ENCODE data around the gene LRGUK.
"Not testable (repeated sequence)": the region's sequence is repeated elsewhere in the genome, so short reads cannot be mapped to it uniquely, and the experiment has no call there.

The LRGUK gene

DNA sequence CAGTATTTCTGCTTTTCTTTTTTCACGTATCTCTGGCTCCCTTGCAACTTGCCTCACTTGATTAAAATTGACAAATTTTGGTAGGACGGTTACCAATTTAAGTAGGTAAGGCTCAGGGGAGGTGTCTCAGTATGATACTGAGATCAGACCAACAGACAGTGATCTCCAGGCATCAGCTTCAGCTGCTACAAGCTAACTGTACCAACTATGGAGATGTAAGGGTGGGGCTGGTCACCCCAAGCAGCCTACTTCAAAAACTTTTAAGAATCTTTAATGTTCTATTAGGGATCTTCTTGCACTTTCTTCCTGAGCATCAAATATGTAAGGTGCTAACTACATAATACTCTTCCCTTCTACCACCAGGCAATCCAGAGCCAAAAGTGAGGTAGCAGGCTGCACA, 162.7 kb downstream of the LRGUK start:
- DNase-seq = no peak
- peaks cover 8% of the 10 kb centered on the region for H3K36me3 ChIP-seq (ENCODE audit: control insufficient read depth, insufficient read depth, low read length)
- no peaks in the 10 kb centered on the region for H3K9me3 ChIP-seq (ENCODE audit: control insufficient read depth, low read length)
- H3K27me3 ChIP-seq (replicated peaks; ENCODE audit: control insufficient read depth, insufficient read depth, low read length, poor library complexity, severe bottlenecking) = no peaks in the 10 kb centered on the region
- H3K4me1 ChIP-seq (ENCODE audit: control insufficient read depth, insufficient read depth, low read length, poor library complexity, severe bottlenecking) = no peaks in the 10 kb centered on the region
- no peak overlapping the region for H3K27ac ChIP-seq (ENCODE audit: insufficient read depth, low read length, poor library complexity, severe bottlenecking)
- H3K4me3 ChIP-seq (ENCODE audit: insufficient read depth, low read depth, low read length, poor library complexity, severe bottlenecking) = no peak overlapping the region

- no peaks in the 10 kb centered on the region for H3K27me3 ChIP-seq (replicated peaks; ENCODE audit: control insufficient read depth, insufficient read depth, low read length, poor library complexity, severe bottlenecking)
- DNase-seq = no peak
- no peaks in the 10 kb centered on the region for H3K9me3 ChIP-seq (ENCODE audit: control insufficient read depth, low read length)
- H3K4me1 ChIP-seq (ENCODE audit: control insufficient read depth, insufficient read depth, low read length, poor library complexity, severe bottlenecking) = no peaks in the 10 kb centered on the region
- peaks cover 12% of the 10 kb centered on the region for H3K36me3 ChIP-seq (ENCODE audit: control insufficient read depth, insufficient read depth, low read length)
- H3K27ac ChIP-seq (ENCODE audit: insufficient read depth, low read length, poor library complexity, severe bottlenecking) = no peak overlapping the region
- no peak overlapping the region for H3K4me3 ChIP-seq (ENCODE audit: insufficient read depth, low read depth, low read length, poor library complexity, severe bottlenecking)
Observed at GRCh38 chr7:134290286-134290685, 163.1 kb downstream of the LRGUK start.

DNA sequence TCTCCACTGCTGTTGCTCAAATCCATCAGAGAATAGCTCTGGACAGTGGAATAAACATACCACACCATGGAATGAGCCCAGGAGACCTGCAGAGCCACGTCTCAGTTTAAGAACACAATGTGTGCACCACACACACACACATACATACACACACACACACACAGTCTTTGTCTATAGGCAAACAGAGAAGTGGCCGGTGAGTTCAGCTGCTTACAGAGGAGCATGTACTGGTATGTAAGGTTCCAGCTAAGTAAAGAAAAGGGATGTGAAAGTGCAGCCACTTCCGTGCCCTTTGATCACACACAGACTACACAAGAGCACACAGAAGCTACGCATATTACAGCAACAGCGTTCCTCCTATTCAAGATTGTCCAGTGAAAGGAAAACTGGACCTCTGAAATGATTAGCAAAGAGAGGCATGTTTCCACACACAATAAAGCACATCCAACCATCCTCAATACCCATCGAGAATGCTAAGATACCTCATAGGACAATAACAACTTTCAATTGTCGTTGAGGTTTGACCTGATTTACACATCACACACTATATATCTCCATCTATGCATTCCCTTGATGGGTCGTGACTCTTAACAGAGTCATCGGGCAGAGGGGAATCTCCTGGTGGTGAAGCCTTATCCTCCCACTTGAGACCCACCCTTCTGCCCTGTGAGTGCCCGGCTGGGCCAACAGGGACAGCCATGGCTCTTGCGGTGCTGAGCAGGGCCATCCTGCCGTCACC, 166.0 kb downstream of the LRGUK start:
- Histone ChIP-seq H3K4me1 (ENCODE audit: control insufficient read depth, insufficient read depth, low read length, poor library complexity, severe bottlenecking) (no peaks in the 10 kb centered on the region), H3K9me3 (ENCODE audit: control insufficient read depth, low read length) (no peaks in the 10 kb centered on the region), H3K27ac (ENCODE audit: insufficient read depth, low read length, poor library complexity, severe bottlenecking) (no peak overlapping the region), H3K27me3 (replicated peaks; ENCODE audit: control insufficient read depth, insufficient read depth, low read length, poor library complexity, severe bottlenecking) (no peaks in the 10 kb centered on the region), H3K36me3 (ENCODE audit: control insufficient read depth, insufficient read depth, low read length) (peaks cover 14% of the 10 kb centered on the region), H3K4me3 (ENCODE audit: insufficient read depth, low read depth, low read length, poor library complexity, severe bottlenecking) (no peak overlapping the region)
- DNase-seq = no peak

DNA sequence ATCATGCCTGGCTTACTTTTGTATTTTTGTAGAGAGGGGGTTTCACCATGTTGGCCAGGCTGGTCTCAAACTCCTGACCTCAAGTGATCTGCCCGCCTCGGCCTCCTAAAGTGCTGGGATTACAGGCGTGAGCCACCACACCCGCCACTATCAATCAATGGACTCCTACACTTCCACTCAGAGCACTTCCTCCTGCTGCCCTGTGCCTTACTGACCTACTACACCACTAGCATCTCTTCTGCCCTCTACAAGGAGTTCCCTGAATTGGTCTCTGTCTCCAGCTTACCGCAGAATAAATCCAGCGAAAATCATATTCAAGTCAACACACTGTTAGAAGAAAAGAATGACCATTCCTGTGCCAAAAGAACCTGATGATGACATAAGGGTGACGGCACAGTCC, 168.8 kb downstream of the LRGUK start:
- H3K4me1 ChIP-seq (ENCODE audit: control insufficient read depth, insufficient read depth, low read length, poor library complexity, severe bottlenecking); DNase-seq; H3K27ac ChIP-seq (ENCODE audit: insufficient read depth, low read length, poor library complexity, severe bottlenecking); H3K9me3 ChIP-seq (ENCODE audit: control insufficient read depth, low read length); H3K4me3 ChIP-seq (ENCODE audit: insufficient read depth, low read depth, low read length, poor library complexity, severe bottlenecking); H3K27me3 ChIP-seq (replicated peaks; ENCODE audit: control insufficient read depth, insufficient read depth, low read length, poor library complexity, severe bottlenecking): not testable (repeated sequence)
- peaks cover 17% of the 10 kb centered on the region for H3K36me3 ChIP-seq (ENCODE audit: control insufficient read depth, insufficient read depth, low read length)

DNA sequence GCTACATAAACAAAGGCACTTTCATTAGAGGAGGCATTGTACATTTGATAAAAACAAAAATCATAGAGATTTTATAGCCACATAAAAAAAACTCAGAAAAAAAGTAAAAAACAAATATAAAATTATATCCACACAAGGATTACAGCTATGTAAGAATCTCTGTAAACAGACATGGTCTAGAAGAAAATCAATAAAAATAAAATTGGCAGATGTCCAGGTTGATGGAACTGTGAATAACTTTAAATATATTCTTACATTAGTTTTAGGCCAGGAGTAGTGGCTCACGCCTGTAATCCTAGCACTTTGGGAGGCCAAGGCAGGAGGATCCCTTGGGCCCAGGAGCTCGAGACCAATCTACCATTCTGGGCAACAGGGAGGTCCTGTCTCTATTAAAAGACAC, 170.3 kb downstream of the LRGUK start:
- DNase-seq = no peak
- Histone ChIP-seq H3K36me3 (ENCODE audit: control insufficient read depth, insufficient read depth, low read length) (peaks cover 22% of the 10 kb centered on the region), H3K4me3 (ENCODE audit: insufficient read depth, low read depth, low read length, poor library complexity, severe bottlenecking) (no peak overlapping the region), H3K27me3 (replicated peaks; ENCODE audit: control insufficient read depth, insufficient read depth, low read length, poor library complexity, severe bottlenecking) (no peaks in the 10 kb centered on the region), H3K27ac (ENCODE audit: insufficient read depth, low read length, poor library complexity, severe bottlenecking) (no peak overlapping the region), H3K9me3 (ENCODE audit: control insufficient read depth, low read length) (no peaks in the 10 kb centered on the region), H3K4me1 (ENCODE audit: control insufficient read depth, insufficient read depth, low read length, poor library complexity, severe bottlenecking) (no peaks in the 10 kb centered on the region)

- no peak overlapping the region for H3K4me3 ChIP-seq (ENCODE audit: insufficient read depth, low read depth, low read length, poor library complexity, severe bottlenecking)
- no peak overlapping the region for H3K27ac ChIP-seq (ENCODE audit: insufficient read depth, low read length, poor library complexity, severe bottlenecking)
- H3K4me1 ChIP-seq (ENCODE audit: control insufficient read depth, insufficient read depth, low read length, poor library complexity, severe bottlenecking) = no peaks in the 10 kb centered on the region
- peaks cover 27% of the 10 kb centered on the region for H3K36me3 ChIP-seq (ENCODE audit: control insufficient read depth, insufficient read depth, low read length)
- H3K27me3 ChIP-seq (replicated peaks; ENCODE audit: control insufficient read depth, insufficient read depth, low read length, poor library complexity, severe bottlenecking) = no peaks in the 10 kb centered on the region
- DNase-seq = no peak
- no peaks in the 10 kb centered on the region for H3K9me3 ChIP-seq (ENCODE audit: control insufficient read depth, low read length)
Observed at GRCh38 chr7:134298902-134299683, 172.0 kb downstream of the LRGUK start.

- H3K27ac ChIP-seq (ENCODE audit: insufficient read depth, low read length, poor library complexity, severe bottlenecking) = no peak overlapping the region
- no peak overlapping the region for H3K4me3 ChIP-seq (ENCODE audit: insufficient read depth, low read depth, low read length, poor library complexity, severe bottlenecking)
- no peaks in the 10 kb centered on the region for H3K9me3 ChIP-seq (ENCODE audit: control insufficient read depth, low read length)
- peaks cover 15% of the 10 kb centered on the region for H3K36me3 ChIP-seq (ENCODE audit: control insufficient read depth, insufficient read depth, low read length)
- DNase-seq = no peak
- no peaks in the 10 kb centered on the region for H3K27me3 ChIP-seq (replicated peaks; ENCODE audit: control insufficient read depth, insufficient read depth, low read length, poor library complexity, severe bottlenecking)
- H3K4me1 ChIP-seq (ENCODE audit: control insufficient read depth, insufficient read depth, low read length, poor library complexity, severe bottlenecking) = no peaks in the 10 kb centered on the region
Observed at GRCh38 chr7:134300988-134301387, 173.8 kb downstream of the LRGUK start.

DNA sequence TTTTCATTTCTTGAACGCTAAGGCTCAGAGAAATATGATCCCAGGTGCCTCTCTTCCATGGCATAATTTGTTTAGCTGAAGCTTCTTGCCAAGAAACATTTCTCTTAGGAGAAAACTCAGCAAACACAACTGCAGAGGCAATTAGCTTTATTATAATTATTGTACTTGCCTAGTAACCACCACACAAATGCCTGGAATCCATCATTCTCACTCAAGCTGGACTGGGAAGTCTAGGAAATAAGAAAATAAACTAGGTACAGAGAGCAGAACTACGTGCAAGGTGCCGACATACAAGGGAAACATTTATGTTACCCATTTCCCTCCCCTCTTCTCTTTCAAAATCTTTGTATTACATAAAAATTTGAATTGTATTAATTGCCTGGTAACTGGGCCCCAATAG, 174.5 kb downstream of the LRGUK start:
- no peaks in the 10 kb centered on the region for H3K9me3 ChIP-seq (ENCODE audit: control insufficient read depth, low read length)
- DNase-seq = no peak
- H3K4me1 ChIP-seq (ENCODE audit: control insufficient read depth, insufficient read depth, low read length, poor library complexity, severe bottlenecking) = no peaks in the 10 kb centered on the region
- no peaks in the 10 kb centered on the region for H3K27me3 ChIP-seq (replicated peaks; ENCODE audit: control insufficient read depth, insufficient read depth, low read length, poor library complexity, severe bottlenecking)
- H3K27ac ChIP-seq (ENCODE audit: insufficient read depth, low read length, poor library complexity, severe bottlenecking) = no peak overlapping the region
- no peak overlapping the region for H3K4me3 ChIP-seq (ENCODE audit: insufficient read depth, low read depth, low read length, poor library complexity, severe bottlenecking)
- peaks cover 17% of the 10 kb centered on the region for H3K36me3 ChIP-seq (ENCODE audit: control insufficient read depth, insufficient read depth, low read length)

GRCh38 chr7:134302120-134302519, 175.0 kb downstream of the LRGUK start:
- Histone ChIP-seq H3K36me3 (ENCODE audit: control insufficient read depth, insufficient read depth, low read length) (peaks cover 19% of the 10 kb centered on the region), H3K9me3 (ENCODE audit: control insufficient read depth, low read length) (no peaks in the 10 kb centered on the region), H3K4me3 (ENCODE audit: insufficient read depth, low read depth, low read length, poor library complexity, severe bottlenecking) (no peak overlapping the region), H3K27me3 (replicated peaks; ENCODE audit: control insufficient read depth, insufficient read depth, low read length, poor library complexity, severe bottlenecking) (no peaks in the 10 kb centered on the region), H3K27ac (ENCODE audit: insufficient read depth, low read length, poor library complexity, severe bottlenecking) (no peak overlapping the region), H3K4me1 (ENCODE audit: control insufficient read depth, insufficient read depth, low read length, poor library complexity, severe bottlenecking) (no peaks in the 10 kb centered on the region)
- DNase-seq = no peak

- Histone ChIP-seq H3K27ac (ENCODE audit: insufficient read depth, low read length, poor library complexity, severe bottlenecking) (no peak overlapping the region), H3K27me3 (replicated peaks; ENCODE audit: control insufficient read depth, insufficient read depth, low read length, poor library complexity, severe bottlenecking) (no peaks in the 10 kb centered on the region), H3K9me3 (ENCODE audit: control insufficient read depth, low read length) (no peaks in the 10 kb centered on the region), H3K4me1 (ENCODE audit: control insufficient read depth, insufficient read depth, low read length, poor library complexity, severe bottlenecking) (no peaks in the 10 kb centered on the region), H3K4me3 (ENCODE audit: insufficient read depth, low read depth, low read length, poor library complexity, severe bottlenecking) (no peak overlapping the region), H3K36me3 (ENCODE audit: control insufficient read depth, insufficient read depth, low read length) (peaks cover 17% of the 10 kb centered on the region)
- DNase-seq = no peak
Observed at GRCh38 chr7:134307320-134307719, 180.2 kb downstream of the LRGUK start.

Data from effector memory CD4-positive, alpha-beta T cell (primary cell).